Measurements from ENCODE around the gene EAPP.
"Not testable (repeated sequence)": the region's sequence is repeated elsewhere in the genome, so short reads cannot be mapped to it uniquely, and the experiment has no call there.

EAPP gene

DNA sequence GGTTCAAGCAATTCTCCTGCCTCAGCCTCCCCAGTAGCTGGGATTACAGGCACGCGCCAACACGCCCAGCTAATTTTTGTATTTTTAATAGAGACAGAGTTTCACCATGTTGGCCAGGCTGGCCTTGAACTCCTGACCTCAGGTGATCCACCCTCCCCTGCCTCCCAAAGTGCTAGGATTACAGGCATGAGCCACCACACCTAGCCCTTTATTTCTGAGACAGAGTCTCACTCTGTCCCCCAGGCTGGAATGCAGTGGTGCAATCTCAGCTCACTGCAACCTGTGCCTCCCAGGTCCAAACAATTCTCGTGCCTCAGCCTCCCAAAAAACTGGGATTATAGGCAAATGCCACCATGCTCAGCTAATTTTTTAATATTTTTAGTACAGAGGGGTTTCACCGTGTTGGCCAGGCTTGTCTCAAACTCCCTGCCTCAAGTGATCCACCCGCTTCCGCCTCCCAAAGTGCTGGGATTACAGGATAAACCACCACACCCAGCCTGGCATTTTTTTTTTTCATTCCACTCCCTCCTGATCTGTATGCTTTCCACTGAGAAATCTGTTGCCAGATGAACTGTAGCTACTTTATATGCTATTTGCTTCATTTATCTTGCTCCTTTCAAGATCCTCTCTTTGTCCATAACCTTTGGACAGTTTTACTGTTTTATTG lies 19.1 kb downstream of the EAPP start:
- not testable (repeated sequence) for H3K4me1 ChIP-seq (ENCODE audit: control insufficient read depth, low read length); H3K27ac ChIP-seq (ENCODE audit: low read depth, low read length); H3K4me2 ChIP-seq (ENCODE audit: low read length); H4K20me1 ChIP-seq (ENCODE audit: control insufficient read depth, insufficient read depth, low read depth, low read length); H3K79me2 ChIP-seq (ENCODE audit: control insufficient read depth, low read length); H3F3A ChIP-seq (ENCODE audit: control insufficient read depth, insufficient read depth); H3K9me2 ChIP-seq (replicated peaks; ENCODE audit: control insufficient read depth, low read length); H3K9me3 ChIP-seq (ENCODE audit: control insufficient read depth, insufficient read depth, low read length); H3K4me3 ChIP-seq (ENCODE audit: low read length); H3K27me3 ChIP-seq (ENCODE audit: control insufficient read depth, low read length)
- H3K36me3 ChIP-seq (ENCODE audit: control insufficient read depth, low read length): peaks cover 44% of the 10 kb centered on the region

DNA sequence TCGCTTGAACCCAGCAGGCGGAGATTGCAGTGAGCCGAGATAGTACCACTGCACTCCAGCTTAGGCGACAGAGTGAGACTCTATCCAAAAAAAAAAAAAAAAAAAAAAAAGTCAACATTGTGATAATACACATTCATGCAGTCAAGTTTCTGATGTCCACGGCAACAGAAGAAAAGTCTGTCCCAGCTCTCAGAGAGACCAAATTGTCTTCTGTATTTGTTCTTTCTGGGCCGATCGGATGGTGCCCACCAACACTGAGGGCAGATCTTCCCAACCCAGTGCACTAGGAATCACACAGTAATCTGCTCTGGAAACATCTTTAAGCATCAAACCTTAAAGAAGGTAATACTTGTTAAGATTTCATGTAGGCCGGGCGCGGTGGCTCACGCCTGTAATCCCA lies 31.6 kb downstream of the EAPP start:
- Histone ChIP-seq H4K20me1 (ENCODE audit: control insufficient read depth, insufficient read depth, low read depth, low read length) (no peaks in the 10 kb centered on the region), H3K4me1 (ENCODE audit: control insufficient read depth, low read length) (no peaks in the 10 kb centered on the region), H3K27ac (ENCODE audit: low read depth, low read length) (no peak overlapping the region), H3K9me2 (replicated peaks; ENCODE audit: control insufficient read depth, low read length) (no peaks in the 10 kb centered on the region), H3K4me3 (ENCODE audit: low read length) (no peak overlapping the region), H3K4me2 (ENCODE audit: low read length) (no peak overlapping the region), H3K36me3 (ENCODE audit: control insufficient read depth, low read length) (no peaks in the 10 kb centered on the region), H3F3A (ENCODE audit: control insufficient read depth, insufficient read depth) (no peaks in the 10 kb centered on the region), H3K27me3 (ENCODE audit: control insufficient read depth, low read length) (no peaks in the 10 kb centered on the region), H3K79me2 (ENCODE audit: control insufficient read depth, low read length) (no peaks in the 10 kb centered on the region), H3K9me3 (ENCODE audit: control insufficient read depth, insufficient read depth, low read length) (no peaks in the 10 kb centered on the region)
- TF ChIP-seq EZH2phosphoT487 (IDR thresholded peaks at IDR 0.05; ENCODE audit: borderline replicate concordance, low read length): no peak
- TF ChIP-seq, protein P1, sequence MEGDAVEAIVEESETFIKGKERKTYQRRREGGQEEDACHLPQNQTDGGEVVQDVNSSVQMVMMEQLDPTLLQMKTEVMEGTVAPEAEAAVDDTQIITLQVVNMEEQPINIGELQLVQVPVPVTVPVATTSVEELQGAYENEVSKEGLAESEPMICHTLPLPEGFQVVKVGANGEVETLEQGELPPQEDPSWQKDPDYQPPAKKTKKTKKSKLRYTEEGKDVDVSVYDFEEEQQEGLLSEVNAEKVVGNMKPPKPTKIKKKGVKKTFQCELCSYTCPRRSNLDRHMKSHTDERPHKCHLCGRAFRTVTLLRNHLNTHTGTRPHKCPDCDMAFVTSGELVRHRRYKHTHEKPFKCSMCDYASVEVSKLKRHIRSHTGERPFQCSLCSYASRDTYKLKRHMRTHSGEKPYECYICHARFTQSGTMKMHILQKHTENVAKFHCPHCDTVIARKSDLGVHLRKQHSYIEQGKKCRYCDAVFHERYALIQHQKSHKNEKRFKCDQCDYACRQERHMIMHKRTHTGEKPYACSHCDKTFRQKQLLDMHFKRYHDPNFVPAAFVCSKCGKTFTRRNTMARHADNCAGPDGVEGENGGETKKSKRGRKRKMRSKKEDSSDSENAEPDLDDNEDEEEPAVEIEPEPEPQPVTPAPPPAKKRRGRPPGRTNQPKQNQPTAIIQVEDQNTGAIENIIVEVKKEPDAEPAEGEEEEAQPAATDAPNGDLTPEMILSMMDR (IDR thresholded peaks at IDR 0.05; ENCODE audit: low read depth, low read length, poor library complexity, severe bottlenecking): no peak

DNA sequence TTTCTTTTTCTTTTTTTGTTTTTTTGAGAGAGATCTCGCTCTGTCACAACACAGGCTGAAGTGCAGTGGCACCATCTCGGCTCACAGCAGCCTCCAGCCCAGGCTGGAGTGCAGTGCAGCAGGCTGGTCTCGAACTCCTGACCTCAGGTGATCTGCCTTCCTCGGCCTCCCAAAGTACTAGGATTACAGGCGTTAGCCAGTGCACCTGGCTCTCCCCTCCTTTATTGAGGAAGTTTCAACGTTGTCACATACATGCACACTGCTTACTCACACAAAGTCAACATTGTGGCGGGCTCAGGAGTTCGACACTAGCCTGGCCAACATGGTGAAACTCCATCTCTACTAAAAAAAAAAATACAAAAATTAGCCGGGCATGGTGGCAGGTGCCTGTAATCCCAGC lies 32.0 kb downstream of the EAPP start:
- H3K4me3 ChIP-seq (ENCODE audit: low read length): no peak overlapping the region
- H3K4me2 ChIP-seq (ENCODE audit: low read length): no peak overlapping the region
- no peaks in the 10 kb centered on the region for H3K9me3 ChIP-seq (ENCODE audit: control insufficient read depth, insufficient read depth, low read length)
- no peaks in the 10 kb centered on the region for H3K4me1 ChIP-seq (ENCODE audit: control insufficient read depth, low read length)
- no peaks in the 10 kb centered on the region for H3K27me3 ChIP-seq (ENCODE audit: control insufficient read depth, low read length)
- H3K36me3 ChIP-seq (ENCODE audit: control insufficient read depth, low read length): no peaks in the 10 kb centered on the region
- TF ChIP-seq EZH2phosphoT487 (IDR thresholded peaks at IDR 0.05; ENCODE audit: borderline replicate concordance, low read length): no peak
- TF ChIP-seq, protein P1 (IDR thresholded peaks at IDR 0.05; ENCODE audit: low read depth, low read length, poor library complexity, severe bottlenecking): no peak
- no peaks in the 10 kb centered on the region for H3K79me2 ChIP-seq (ENCODE audit: control insufficient read depth, low read length)
- H4K20me1 ChIP-seq (ENCODE audit: control insufficient read depth, insufficient read depth, low read depth, low read length): no peaks in the 10 kb centered on the region
- no peaks in the 10 kb centered on the region for H3K9me2 ChIP-seq (replicated peaks; ENCODE audit: control insufficient read depth, low read length)
- H3K27ac ChIP-seq (ENCODE audit: low read depth, low read length): no peak overlapping the region
- H3F3A ChIP-seq (ENCODE audit: control insufficient read depth, insufficient read depth): no peaks in the 10 kb centered on the region

DNA sequence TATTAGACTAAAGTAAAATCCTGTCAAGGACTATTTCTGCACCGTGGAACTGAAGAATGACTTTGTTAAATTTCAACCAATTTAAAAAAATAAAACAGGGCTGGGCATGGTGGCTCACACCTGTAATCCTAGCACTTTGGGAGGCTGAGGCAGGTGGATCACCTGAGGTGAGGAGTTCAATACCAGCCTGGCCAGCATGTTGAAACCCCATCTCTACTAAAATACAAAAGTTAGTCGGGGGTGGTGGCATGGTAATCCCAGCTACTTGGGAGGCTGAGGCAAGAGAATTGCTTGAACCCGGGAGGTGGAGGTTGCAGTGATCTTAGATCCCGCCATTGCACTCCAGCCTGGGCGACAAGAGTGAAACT lies 34.4 kb downstream of the EAPP start:
- H3K9me2 ChIP-seq (replicated peaks; ENCODE audit: control insufficient read depth, low read length); H3K4me3 ChIP-seq (ENCODE audit: low read length); H4K20me1 ChIP-seq (ENCODE audit: control insufficient read depth, insufficient read depth, low read depth, low read length); H3K4me2 ChIP-seq (ENCODE audit: low read length); H3K27me3 ChIP-seq (ENCODE audit: control insufficient read depth, low read length); H3K4me1 ChIP-seq (ENCODE audit: control insufficient read depth, low read length); H3K9me3 ChIP-seq (ENCODE audit: control insufficient read depth, insufficient read depth, low read length); H3K27ac ChIP-seq (ENCODE audit: low read depth, low read length); H3K79me2 ChIP-seq (ENCODE audit: control insufficient read depth, low read length); H3K36me3 ChIP-seq (ENCODE audit: control insufficient read depth, low read length); H3F3A ChIP-seq (ENCODE audit: control insufficient read depth, insufficient read depth): not testable (repeated sequence)

DNA sequence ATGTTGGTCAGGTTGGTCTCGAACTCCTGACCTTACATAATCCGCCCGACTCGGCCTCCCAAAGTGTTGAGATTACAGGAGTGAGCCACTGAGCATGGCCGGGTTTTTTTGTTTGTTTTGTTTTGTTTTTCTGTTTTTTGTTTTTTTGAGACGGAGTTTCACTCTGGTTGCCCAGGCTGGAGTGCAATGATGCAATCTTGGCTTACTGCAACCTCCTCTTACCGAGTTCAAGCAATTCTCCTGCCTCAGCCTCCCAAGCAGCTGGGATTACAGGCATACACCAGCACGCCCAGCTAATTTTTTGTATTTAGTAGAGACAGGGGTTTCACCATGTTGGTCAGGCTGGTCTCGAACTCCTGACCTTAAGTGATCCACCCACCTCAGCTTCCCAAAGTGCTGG lies 35.5 kb downstream of the EAPP start:
- not testable (repeated sequence) for H3K27me3 ChIP-seq (ENCODE audit: control insufficient read depth, low read length); H3K9me3 ChIP-seq (ENCODE audit: control insufficient read depth, insufficient read depth, low read length); H4K20me1 ChIP-seq (ENCODE audit: control insufficient read depth, insufficient read depth, low read depth, low read length); H3K4me2 ChIP-seq (ENCODE audit: low read length); H3K9me2 ChIP-seq (replicated peaks; ENCODE audit: control insufficient read depth, low read length); H3F3A ChIP-seq (ENCODE audit: control insufficient read depth, insufficient read depth); H3K79me2 ChIP-seq (ENCODE audit: control insufficient read depth, low read length); H3K4me3 ChIP-seq (ENCODE audit: low read length); H3K27ac ChIP-seq (ENCODE audit: low read depth, low read length); H3K36me3 ChIP-seq (ENCODE audit: control insufficient read depth, low read length); H3K4me1 ChIP-seq (ENCODE audit: control insufficient read depth, low read length)

Measured in DOHH2 (cell line).